ENCODE results near the gene ADRA1B.

DNA sequence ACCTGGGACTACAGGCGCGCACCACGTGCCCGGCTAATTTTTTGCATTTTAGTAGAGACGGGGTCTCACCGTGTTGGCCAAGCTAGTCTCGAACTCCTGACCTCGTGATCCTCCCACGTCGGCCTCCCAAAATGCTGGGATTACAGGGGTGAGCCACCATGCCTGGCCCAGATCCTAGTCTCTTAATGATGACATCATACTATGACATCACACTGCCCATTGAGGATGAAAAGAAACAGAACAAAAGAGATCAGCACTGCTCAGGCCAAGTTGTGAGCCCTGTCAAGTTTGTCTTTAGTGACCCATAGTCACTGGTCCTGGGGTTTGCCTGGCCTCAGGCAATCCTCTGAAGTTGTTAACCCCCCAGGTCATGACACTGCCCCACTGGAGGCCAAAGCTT is 21.3 kb downstream of the ADRA1B start:
- TF ChIP-seq, protein P1, sequence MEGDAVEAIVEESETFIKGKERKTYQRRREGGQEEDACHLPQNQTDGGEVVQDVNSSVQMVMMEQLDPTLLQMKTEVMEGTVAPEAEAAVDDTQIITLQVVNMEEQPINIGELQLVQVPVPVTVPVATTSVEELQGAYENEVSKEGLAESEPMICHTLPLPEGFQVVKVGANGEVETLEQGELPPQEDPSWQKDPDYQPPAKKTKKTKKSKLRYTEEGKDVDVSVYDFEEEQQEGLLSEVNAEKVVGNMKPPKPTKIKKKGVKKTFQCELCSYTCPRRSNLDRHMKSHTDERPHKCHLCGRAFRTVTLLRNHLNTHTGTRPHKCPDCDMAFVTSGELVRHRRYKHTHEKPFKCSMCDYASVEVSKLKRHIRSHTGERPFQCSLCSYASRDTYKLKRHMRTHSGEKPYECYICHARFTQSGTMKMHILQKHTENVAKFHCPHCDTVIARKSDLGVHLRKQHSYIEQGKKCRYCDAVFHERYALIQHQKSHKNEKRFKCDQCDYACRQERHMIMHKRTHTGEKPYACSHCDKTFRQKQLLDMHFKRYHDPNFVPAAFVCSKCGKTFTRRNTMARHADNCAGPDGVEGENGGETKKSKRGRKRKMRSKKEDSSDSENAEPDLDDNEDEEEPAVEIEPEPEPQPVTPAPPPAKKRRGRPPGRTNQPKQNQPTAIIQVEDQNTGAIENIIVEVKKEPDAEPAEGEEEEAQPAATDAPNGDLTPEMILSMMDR (IDR thresholded peaks at IDR 0.05) = no peak
- no peak for TF ChIP-seq POLR2AphosphoS5 (IDR thresholded peaks at IDR 0.05; ENCODE audit: low read depth, low read length)
- TF ChIP-seq, protein P2, sequence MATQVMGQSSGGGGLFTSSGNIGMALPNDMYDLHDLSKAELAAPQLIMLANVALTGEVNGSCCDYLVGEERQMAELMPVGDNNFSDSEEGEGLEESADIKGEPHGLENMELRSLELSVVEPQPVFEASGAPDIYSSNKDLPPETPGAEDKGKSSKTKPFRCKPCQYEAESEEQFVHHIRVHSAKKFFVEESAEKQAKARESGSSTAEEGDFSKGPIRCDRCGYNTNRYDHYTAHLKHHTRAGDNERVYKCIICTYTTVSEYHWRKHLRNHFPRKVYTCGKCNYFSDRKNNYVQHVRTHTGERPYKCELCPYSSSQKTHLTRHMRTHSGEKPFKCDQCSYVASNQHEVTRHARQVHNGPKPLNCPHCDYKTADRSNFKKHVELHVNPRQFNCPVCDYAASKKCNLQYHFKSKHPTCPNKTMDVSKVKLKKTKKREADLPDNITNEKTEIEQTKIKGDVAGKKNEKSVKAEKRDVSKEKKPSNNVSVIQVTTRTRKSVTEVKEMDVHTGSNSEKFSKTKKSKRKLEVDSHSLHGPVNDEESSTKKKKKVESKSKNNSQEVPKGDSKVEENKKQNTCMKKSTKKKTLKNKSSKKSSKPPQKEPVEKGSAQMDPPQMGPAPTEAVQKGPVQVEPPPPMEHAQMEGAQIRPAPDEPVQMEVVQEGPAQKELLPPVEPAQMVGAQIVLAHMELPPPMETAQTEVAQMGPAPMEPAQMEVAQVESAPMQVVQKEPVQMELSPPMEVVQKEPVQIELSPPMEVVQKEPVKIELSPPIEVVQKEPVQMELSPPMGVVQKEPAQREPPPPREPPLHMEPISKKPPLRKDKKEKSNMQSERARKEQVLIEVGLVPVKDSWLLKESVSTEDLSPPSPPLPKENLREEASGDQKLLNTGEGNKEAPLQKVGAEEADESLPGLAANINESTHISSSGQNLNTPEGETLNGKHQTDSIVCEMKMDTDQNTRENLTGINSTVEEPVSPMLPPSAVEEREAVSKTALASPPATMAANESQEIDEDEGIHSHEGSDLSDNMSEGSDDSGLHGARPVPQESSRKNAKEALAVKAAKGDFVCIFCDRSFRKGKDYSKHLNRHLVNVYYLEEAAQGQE (IDR thresholded peaks at IDR 0.05; ENCODE audit: insufficient read depth in 1 of 2, low read depth in 2 of 2, low read length in 1 of 2) = no peak
- TF ChIP-seq SIN3A (IDR thresholded peaks at IDR 0.05; ENCODE audit: borderline replicate concordance, insufficient read depth, low read depth, low read length) = no peak

Measured in Panc1 (cell line).